Inflammatory macrophage (primary cell): Measurements from ENCODE around the gene MAP2K1.

Experiments
- DNase-seq, 2 donors: peaks; one replicate each; pipeline ENCODE4 v3.0.0-alpha.2; 2020 to 2022

MAP2K1 gene

DNA sequence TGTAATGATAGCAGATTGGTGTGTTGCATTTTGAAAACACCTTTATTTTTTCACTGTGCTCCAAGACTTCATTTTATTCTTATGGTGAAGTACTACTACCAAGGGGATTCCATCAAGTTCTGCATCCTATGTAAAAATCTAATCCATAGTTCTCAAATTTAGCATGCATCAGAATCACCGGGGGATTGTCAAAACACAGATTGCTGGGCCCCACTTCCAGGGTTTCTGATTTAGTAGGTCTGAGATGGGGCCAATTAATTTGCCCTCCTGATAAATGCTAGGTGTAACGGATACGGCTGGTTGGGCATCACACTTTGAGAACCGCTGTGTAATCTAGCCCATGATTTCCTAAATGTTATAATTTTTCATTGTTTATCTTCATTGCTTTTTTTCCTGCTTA is 119.1 kb downstream of the MAP2K1 start:
- DNase-seq: no peak

DNA sequence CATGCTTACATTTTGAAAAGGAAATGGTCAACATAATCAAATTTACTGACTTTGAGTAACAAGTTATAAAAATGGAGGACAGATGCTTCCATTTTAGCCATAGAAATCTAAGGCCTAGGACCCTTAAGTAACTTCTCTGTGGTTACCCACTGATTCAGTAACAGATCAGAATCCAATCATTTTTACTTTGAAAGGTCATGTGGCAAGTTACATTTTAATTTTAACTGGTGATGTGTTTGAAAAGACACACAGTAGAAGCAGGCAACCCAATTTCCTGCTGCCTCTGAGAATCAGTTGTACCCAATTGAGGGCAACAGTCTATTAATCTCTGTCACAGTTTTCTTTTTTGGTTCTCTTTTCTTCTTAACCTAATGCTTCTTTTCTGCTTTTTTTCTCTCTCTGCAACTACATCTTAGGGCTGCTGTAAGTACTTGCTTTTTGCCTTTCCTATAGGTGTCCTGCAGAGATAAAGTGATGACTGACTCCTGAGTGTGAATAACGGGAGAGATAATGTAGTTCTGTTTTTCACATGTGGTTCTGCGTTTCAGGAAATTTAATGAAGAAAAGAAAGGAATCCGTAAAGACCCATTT is 121.7 kb downstream of the MAP2K1 start:
- no peak for DNase-seq

DNA sequence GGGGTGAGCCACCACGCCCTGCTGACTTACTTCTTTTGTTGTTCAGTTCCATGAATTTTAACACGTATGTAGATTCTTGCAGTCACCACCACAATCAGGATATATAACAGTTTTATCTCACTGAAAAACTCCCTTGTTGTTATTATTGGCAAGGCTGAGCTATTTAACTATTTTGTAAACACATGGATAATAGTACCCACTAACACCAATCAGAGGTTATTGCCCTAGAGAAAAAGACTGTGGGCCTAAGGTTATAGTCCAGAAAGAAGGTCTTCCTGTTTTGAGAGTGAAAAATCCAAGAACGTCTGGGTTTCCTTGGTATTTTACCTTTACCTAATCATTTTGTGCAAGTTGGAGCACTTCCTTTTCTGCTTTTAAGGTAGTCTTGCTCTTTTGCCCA is 127.9 kb downstream of the MAP2K1 start:
- DNase-seq: no peak

DNA sequence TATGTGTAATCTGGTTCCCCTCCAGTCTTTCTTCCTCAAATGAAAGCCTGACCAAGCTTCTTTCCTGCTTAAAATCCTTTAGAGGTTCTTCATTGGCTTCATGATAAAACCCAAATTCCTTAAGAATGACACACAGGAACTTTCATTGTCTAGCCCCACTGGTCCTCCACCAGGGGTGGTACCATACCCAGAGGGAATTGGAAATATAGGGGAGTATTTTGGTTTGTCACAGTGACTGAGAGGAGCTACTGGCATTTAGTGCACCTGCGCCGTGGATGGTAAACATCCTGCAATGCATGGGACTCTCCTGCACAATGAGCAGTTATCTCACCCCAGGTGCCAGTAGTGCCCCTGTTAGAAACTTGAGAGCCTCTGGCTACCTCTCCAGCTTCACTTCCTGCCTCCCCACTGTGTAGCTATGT is 129.2 kb downstream of the MAP2K1 start:
- DNase-seq: no peak

DNA sequence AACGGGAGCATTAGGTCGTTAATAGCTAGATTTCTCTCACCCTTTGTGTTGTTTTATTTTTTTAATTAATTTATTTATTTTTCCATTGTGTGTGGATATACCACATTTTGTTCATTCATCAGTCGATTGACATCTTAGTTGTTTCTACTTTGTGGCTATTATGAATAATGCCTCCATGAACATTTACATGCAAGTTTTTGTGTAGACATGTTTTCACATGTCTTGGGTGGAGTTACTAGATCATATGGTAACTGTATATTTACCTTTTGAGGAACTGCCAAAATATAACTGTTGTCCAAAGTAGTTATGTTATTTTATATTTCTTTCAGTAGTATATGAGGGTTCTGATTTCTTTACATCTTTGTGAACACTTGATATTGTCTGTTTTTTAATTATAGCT is 137.2 kb downstream of the MAP2K1 start:
- DNase-seq: no peak

GRCh38 chr15:66524838-66525237 is 138.1 kb downstream of the MAP2K1 start:
- peak; percentile 4 to 13 for DNase-seq

DNA sequence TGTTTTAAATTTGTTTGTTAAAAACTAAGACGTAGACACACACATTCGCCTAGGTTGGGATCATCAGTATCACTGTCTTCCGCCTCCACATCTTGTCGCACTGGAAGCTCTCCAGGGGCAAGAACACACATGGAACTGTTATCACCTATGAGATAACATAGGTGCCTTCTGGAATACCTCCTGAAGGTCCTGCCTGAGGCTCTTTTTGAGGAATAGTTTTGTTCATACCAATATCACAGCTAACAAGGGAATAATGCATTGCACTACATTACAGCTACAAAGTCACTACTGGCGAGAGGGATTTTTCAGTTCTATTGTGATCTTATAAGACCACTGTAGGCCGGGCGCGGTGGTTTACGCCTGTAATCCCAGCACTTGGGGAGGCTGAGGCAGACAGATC is 148.3 kb downstream of the MAP2K1 start:
- no peak for DNase-seq
